ENCODE results near the gene LRCH3. TPM values are rescaled to one million over a fixed set of nuclear protein-coding genes. Genes with fewer than 3 reads are reported as not detected.
A peak's percentile ranks its signal among the peaks of the same experiment; 100 is the strongest.
"Not testable (repeated sequence)": the region's sequence is repeated elsewhere in the genome, so short reads cannot be mapped to it uniquely, and the experiment has no call there.

LRCH3 gene
- total and polyA plus RNA-seq, 12 donors: 7.4 to 54.9 (median 40.8) TPM

DNA sequence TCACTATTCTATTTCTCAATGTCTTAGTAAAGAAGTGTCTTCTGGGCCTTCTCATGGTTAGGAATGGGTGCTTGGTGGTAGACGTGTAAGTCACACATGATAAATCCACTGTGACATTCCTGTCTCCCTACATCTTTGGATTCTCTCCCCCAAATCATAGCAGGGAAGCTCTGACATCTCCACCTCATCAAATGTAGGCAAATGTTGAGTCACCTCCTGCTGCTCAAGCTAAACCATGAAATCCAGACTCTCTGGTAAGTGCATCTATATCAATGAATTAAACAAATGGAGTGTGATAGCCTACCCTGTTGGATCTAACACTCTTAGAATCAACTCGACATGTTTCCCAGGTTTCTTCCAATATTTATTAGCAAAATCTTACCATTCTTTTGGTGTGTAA is 116.1 kb downstream of the LRCH3 start:
- intact Hi-C loops (cut with DNase I): loop anchor here in 1 of 2 donors (5.0 kb wide), 1 partner anchor 35 kb away; no protein-coding TSS in a partner anchor
- DNase-seq: no peak
- no peak for TF ChIP-seq POLR2A (IDR thresholded peaks at IDR 0.05)
- TF ChIP-seq, protein P1, sequence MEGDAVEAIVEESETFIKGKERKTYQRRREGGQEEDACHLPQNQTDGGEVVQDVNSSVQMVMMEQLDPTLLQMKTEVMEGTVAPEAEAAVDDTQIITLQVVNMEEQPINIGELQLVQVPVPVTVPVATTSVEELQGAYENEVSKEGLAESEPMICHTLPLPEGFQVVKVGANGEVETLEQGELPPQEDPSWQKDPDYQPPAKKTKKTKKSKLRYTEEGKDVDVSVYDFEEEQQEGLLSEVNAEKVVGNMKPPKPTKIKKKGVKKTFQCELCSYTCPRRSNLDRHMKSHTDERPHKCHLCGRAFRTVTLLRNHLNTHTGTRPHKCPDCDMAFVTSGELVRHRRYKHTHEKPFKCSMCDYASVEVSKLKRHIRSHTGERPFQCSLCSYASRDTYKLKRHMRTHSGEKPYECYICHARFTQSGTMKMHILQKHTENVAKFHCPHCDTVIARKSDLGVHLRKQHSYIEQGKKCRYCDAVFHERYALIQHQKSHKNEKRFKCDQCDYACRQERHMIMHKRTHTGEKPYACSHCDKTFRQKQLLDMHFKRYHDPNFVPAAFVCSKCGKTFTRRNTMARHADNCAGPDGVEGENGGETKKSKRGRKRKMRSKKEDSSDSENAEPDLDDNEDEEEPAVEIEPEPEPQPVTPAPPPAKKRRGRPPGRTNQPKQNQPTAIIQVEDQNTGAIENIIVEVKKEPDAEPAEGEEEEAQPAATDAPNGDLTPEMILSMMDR (IDR thresholded peaks at IDR 0.05): no peak
- peaks cover 0 to 20% of the 10 kb centered on the region in 2 donors for H3K4me1 ChIP-seq (replicated peaks in 1 of 2)
- no peak overlapping the region for H3K27ac ChIP-seq
- H3K4me3 ChIP-seq: no peak overlapping the region
- no peaks in the 10 kb centered on the region for H3K9me3 ChIP-seq (replicated peaks in 1 of 3)
- no peaks in the 10 kb centered on the region for H3K36me3 ChIP-seq (replicated peaks in 1 of 2)
- no peaks in the 10 kb centered on the region for H3K27me3 ChIP-seq
- whole genome bisulfite sequencing, 4 donors: 70 to 91% (median 85%) methylated on average over 2 of the region's 2 CpGs

DNA sequence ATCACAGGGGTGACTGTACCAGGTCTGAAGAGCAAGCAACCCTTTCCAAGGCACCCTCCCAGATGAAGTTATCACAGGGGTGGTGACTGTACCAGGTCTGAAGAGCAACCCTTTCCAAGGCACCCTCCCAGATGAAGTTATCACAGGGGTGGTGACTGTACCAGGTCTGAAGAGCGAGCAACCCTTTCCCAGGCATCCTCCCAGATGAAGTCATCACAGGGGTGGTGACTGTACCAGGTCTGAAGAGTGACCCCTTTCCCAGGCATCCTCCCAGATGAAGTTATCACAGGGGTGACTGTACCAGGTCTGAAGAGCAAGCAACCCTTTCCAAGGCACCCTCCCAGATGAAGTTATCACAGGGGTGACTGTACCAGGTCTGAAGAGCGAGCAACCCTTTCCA is 117.5 kb downstream of the LRCH3 start:
- H3K27ac ChIP-seq; H3K9me3 ChIP-seq (replicated peaks in 1 of 3); H3K27me3 ChIP-seq; H3K4me3 ChIP-seq; H3K36me3 ChIP-seq (replicated peaks in 1 of 2); DNase-seq: not testable (repeated sequence)
- intact Hi-C loops (cut with DNase I): loop anchor here in 1 of 2 donors (5.0 kb wide), 1 partner anchor 34 kb away; no protein-coding TSS in a partner anchor
- 79 to 100% (median 89%) methylated on average over 1 to 2 of the region's 2 CpGs for WGBS, 4 donors
- peaks cover 0 to 20% of the 10 kb centered on the region in 2 donors for H3K4me1 ChIP-seq (replicated peaks in 1 of 2)

DNA sequence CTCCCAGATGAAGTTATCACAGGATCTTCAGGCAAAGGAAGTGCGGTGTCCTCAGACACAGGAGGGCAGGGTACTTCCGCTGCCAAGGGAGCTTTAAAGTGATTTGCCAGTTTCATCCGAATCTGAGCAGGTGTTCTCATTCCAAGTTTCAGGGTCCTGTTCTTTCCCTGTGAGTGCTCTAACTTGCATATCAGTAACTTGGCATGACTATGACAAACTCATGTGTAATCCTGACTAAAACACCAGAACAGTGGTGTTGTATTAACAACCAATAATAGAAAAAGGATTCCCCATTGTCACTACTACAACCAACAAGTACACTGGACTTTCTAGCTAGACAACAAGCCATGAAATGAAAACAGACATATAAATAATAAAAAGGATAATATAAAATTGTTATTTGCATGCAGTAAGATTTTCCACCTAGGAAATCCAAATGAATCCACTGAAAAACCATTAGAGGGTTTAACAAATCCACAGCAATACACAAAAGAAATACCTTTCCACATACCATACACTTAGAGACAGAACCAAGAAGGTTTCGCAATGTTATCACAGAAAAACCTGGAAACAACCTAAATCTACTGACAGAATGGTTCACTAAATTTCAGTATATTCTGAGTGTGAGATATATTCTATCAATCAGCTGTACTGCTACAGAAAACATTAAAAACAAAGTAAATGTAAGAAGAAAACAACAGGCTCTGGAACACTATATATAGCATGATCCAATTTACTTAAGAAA is 118.1 kb downstream of the LRCH3 start:
- H3K4me1 ChIP-seq (replicated peaks in 1 of 2): peaks cover 0 to 20% of the 10 kb centered on the region in 2 donors
- H3K9me3 ChIP-seq (replicated peaks in 1 of 3): no peaks in the 10 kb centered on the region
- no peak for DNase-seq
- TF ChIP-seq, protein P1 (IDR thresholded peaks at IDR 0.05): no peak
- no peak for TF ChIP-seq POLR2A (IDR thresholded peaks at IDR 0.05)
- intact Hi-C loops (cut with DNase I): loop anchor here in 1 of 2 donors (5.0 kb wide), 1 partner anchor 33 kb away; no protein-coding TSS in a partner anchor
- H3K27ac ChIP-seq: no peak overlapping the region
- 86 to 94% (median 93%) methylated on average over 4 of the region's 4 CpGs for WGBS, 4 donors
- no peaks in the 10 kb centered on the region for H3K36me3 ChIP-seq (replicated peaks in 1 of 2)
- no peaks in the 10 kb centered on the region for H3K27me3 ChIP-seq
- H3K4me3 ChIP-seq: no peak overlapping the region

DNA sequence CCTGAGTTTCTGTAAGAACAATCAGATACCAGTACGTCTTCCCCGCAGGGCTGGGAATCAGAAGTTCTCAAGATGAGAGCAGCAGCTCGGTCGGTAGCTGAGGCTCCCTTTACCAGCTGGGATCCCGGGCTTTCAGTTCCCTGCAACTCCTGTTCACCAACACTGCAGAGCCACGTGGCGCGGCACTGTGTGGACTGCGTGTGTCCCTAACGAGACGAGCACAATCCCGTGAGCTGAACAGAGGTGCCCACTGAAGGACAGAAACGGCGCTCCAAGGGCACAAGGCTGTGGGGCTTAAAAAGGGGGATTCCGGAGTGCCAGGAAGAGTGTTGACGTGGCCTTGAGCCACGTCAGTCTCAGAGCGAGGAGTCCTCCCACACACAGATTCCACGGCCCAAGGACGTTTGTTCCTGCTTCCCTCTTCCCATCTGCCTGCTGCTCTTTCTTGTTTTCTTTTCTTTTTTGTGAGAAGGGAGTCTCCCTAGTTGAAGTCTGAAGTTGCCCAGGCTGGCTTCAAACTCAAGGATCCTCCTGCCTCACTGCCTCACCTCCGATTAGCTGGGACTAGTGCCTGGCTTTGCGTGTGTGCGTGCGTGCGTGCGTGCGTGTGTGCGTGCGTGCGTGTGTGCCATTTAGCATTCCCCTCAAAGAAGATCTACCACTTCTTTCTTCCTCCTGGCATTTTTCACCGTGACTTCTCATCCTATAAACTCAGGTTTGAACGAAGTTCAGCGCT is 121.9 kb downstream of the LRCH3 start:
- TF ChIP-seq POLR2A (IDR thresholded peaks at IDR 0.05): peak in 1 of 2 donors; percentile 58
- TF ChIP-seq, protein P1 (IDR thresholded peaks at IDR 0.05): no peak
- Histone ChIP-seq H3K27ac (peak overlapping the region; percentile 25 to 88 (median 63)), H3K36me3 (replicated peaks in 1 of 2) (no peaks in the 10 kb centered on the region), H3K27me3 (no peaks in the 10 kb centered on the region), H3K9me3 (replicated peaks in 1 of 3) (no peaks in the 10 kb centered on the region), H3K4me3 (peak overlapping the region in 1 of 4 donors; percentile 51), H3K4me1 (replicated peaks in 1 of 2) (peaks cover 0 to 7% of the 10 kb centered on the region in 2 donors)
- 45 to 52% (median 50%) methylated on average over 30 to 33 of the region's 33 CpGs for WGBS, 4 donors
- intact Hi-C loops (cut with DNase I): no loop called here
- DNase-seq: peak; percentile 39 to 75 (median 71)
